Activated T-cell treated with anti-CD3 and anti-CD28 coated beads, Interleukin-2, amount 50 U/mL, for 24 hours (primary cell): ENCODE measurements around the gene NEUROG1.

Experiments used
- DNase-seq: peaks from one replicate; pipeline ENCODE4 v3.0.0-alpha.2; 2020
- H3K27ac Mint-ChIP-seq: 2 replicates; pipeline ENCODE4 v1.8.0; 2020; ENCODE audit warnings: mild to moderate bottlenecking, mixed read lengths
- H3K27me3 Mint-ChIP-seq: 2 replicates; pipeline ENCODE4 v1.8.0; 2020; ENCODE audit warnings: mixed read lengths
- H3K36me3 Mint-ChIP-seq: 2 replicates; pipeline ENCODE4 v1.8.0; 2020; ENCODE audit warnings: low read depth, mixed read lengths
- H3K4me1 Mint-ChIP-seq: 2 replicates; pipeline ENCODE4 v1.8.0; 2020; ENCODE audit warnings: low read depth, mixed read lengths
- H3K4me3 Mint-ChIP-seq: 2 replicates; pipeline ENCODE4 v1.8.0; 2020; ENCODE audit warnings: mild to moderate bottlenecking, moderate library complexity, mixed read lengths
- H3K9me3 Mint-ChIP-seq: 2 replicates; pipeline ENCODE4 v1.8.0; 2020; ENCODE audit warnings: mixed read lengths

NEUROG1 gene

DNA sequence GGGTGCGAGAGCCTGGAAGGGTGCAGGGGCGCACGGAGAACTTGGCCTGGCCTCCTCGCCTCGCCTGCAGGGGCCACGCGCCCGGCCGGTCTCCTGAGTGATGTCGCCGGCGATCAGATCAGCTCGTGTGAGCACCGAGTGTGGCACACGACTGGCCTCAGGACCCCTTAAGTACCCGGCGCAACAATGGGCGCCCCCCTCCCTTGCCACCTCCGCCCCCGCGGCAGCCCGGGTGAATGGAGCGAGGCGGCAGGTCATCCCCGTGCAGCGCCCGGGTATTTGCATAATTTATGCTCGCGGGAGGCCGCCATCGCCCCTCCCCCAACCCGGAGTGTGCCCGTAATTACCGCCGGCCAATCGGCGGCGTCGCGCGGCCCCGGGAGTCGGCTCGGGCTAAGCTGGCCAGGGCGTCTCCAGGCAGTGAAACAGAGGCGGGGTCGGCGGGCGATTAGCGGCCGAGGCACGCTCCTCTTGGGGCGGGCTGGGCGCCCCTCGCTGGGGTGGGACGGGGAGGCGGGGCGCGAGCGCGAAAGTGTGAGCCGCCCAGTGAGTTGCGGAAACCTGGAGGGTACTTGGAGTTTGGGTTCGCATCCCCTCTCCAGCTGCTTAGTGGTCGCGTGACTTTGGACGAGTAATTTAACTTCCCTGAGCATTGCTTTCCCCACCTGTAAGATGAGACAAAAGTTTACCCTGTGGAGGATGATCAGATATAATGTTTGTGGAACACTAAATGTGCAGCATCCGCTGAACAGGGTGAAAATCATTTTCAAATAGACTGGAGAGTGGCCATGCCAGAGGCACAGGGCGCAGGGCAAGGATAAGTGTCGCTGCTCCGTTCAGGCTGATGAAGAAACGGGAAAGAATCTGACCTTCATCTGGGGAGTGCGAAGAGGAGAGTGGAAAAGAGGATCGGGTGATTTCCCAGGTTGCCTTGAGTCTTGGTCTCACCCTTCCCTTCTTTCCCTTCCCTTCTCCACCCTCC lies at the start of gene NEUROG1:
NEUROG1 (minus strand) TSS at position 145 of the 982 bp plus-strand sequence. CDS start 274 bp downstream, outside the sequence.
- Mint-ChIP-seq H3K4me1 (peaks cover 9% of the 10 kb centered on the region), H3K9me3 (no peaks in the 10 kb centered on the region), H3K4me3 (no peak within 1 kb of the TSS), H3K27me3 (peaks cover 94% of the 10 kb centered on the region), H3K36me3 (no peaks in the 10 kb centered on the region), H3K27ac (no peak within 1 kb of the TSS)
- no peak for DNase-seq

DNA sequence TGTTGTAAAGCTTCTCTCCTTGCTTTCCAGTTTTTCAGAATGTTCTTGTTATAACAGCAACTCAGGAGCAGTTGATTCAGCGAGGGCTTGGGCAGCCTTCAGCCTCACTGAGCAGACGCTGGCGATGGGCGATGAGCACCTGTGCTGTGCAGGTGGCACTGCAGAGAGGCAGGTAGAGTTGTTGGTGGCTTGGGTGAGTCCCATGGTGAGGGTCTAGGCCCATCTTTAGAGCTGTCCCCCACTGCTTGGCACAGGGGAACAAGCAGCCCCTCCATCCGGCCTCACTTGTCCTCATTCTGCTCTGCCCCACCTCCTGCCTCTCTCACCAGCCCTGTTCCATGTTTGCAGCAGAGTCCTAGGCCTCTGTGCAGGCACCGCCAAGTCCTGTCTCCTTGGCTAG lies 49.2 kb upstream of the NEUROG1 start:
- Mint-ChIP-seq H3K4me1 (no peaks in the 10 kb centered on the region), H3K27ac (no peak overlapping the region), H3K9me3 (no peaks in the 10 kb centered on the region), H3K27me3 (peaks cover 29% of the 10 kb centered on the region), H3K4me3 (no peak overlapping the region), H3K36me3 (no peaks in the 10 kb centered on the region)
- DNase-seq = no peak

GRCh38 chr5:135584276-135584675 lies 48.5 kb upstream of the NEUROG1 start:
- Mint-ChIP-seq H3K4me3 (no peak overlapping the region), H3K9me3 (no peaks in the 10 kb centered on the region), H3K36me3 (no peaks in the 10 kb centered on the region), H3K4me1 (no peaks in the 10 kb centered on the region), H3K27me3 (peaks cover 35% of the 10 kb centered on the region), H3K27ac (no peak overlapping the region)
- DNase-seq = no peak

DNA sequence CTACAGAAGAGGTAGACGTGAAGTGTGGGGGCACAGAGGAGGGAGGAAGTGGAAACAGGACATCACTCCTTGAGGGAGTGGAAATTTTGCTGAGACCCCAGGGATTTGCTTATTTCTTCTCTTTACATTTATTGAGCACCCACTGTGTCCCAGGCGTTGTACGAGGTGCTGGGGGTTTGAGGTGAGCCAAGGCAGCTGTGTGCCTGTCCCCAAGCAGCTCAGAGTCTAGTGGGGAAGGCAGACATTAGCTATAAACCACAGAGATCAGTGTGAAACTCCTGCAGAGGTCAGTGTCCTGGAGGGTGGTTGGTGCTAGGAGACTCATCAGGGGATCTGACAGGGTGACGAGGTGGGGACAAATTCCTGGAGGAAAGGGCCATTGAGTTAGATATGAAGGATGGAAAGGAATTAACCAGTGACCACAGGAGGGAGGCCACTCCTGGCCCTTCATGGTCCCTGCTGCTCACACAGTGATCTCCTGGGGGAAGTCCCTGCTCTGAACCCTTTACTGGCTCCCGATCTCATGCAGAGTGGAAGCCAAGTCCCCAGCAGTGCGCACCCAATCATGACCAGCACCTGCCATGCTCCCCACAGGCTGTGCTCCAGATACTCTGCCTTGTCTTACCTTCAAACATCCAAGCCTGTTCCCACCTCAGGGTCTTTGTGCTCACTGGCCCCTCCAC lies 46.5 kb upstream of the NEUROG1 start:
- DNase-seq = no peak
- Mint-ChIP-seq H3K27ac (no peak overlapping the region), H3K9me3 (no peaks in the 10 kb centered on the region), H3K4me3 (no peak overlapping the region), H3K36me3 (no peaks in the 10 kb centered on the region), H3K27me3 (peaks cover 54% of the 10 kb centered on the region), H3K4me1 (peaks cover 3% of the 10 kb centered on the region)

GRCh38 chr5:135578685-135579341 lies 43.0 kb upstream of the NEUROG1 start, which contains the start of gene CXCL14:
CXCL14 (minus strand) TSS chr5:135578991; CDS start chr5:135578778, 213 bp downstream.
- Mint-ChIP-seq H3K4me1 (peaks cover 3% of the 10 kb centered on the region), H3K9me3 (no peaks in the 10 kb centered on the region), H3K27me3 (peaks cover 66% of the 10 kb centered on the region), H3K4me3 (no peak within 1 kb of the TSS), H3K36me3 (no peaks in the 10 kb centered on the region), H3K27ac (no peak within 1 kb of the TSS)
- peak; percentile 32 for DNase-seq

GRCh38 chr5:135578305-135578684 lies 42.5 kb upstream of the NEUROG1 start:
- Mint-ChIP-seq H3K36me3 (no peaks in the 10 kb centered on the region), H3K27me3 (peaks cover 62% of the 10 kb centered on the region), H3K27ac (no peak overlapping the region), H3K4me3 (no peak overlapping the region), H3K9me3 (no peaks in the 10 kb centered on the region), H3K4me1 (peaks cover 3% of the 10 kb centered on the region)
- DNase-seq = no peak

DNA sequence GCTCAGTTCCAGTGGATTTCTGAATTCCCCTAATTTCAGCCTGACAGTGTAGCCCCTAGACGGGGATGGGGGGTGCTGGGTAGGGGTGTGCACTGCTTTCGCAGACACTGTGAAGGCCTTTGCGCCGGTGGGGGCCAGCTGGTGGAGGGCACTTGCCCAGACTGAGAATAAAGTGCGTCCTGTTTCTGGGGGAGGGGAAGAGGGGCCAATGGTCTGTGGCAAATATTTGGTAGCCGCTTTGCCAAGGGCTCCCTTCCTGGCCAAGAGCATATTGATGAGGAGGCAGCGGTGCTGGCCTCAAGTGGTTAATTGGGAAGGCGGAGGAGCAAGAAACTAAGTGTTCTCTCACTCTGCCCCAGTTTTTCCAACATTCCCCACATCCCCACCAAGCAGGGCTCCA lies 41.7 kb upstream of the NEUROG1 start:
- Mint-ChIP-seq H3K36me3 (no peaks in the 10 kb centered on the region), H3K27ac (no peak overlapping the region), H3K27me3 (peaks cover 63% of the 10 kb centered on the region), H3K4me1 (peaks cover 3% of the 10 kb centered on the region), H3K9me3 (no peaks in the 10 kb centered on the region), H3K4me3 (no peak overlapping the region)
- no peak for DNase-seq

GRCh38 chr5:135576075-135576599 lies 40.4 kb upstream of the NEUROG1 start:
- peaks cover 3% of the 10 kb centered on the region for H3K4me1 Mint-ChIP-seq
- DNase-seq = no peak
- H3K36me3 Mint-ChIP-seq = no peaks in the 10 kb centered on the region
- no peaks in the 10 kb centered on the region for H3K9me3 Mint-ChIP-seq
- H3K27ac Mint-ChIP-seq = no peak overlapping the region
- H3K27me3 Mint-ChIP-seq = peaks cover 57% of the 10 kb centered on the region
- no peak overlapping the region for H3K4me3 Mint-ChIP-seq

- peaks cover 3% of the 10 kb centered on the region for H3K4me1 Mint-ChIP-seq
- H3K9me3 Mint-ChIP-seq = no peaks in the 10 kb centered on the region
- H3K4me3 Mint-ChIP-seq = no peak overlapping the region
- peaks cover 45% of the 10 kb centered on the region for H3K27me3 Mint-ChIP-seq
- no peaks in the 10 kb centered on the region for H3K36me3 Mint-ChIP-seq
- H3K27ac Mint-ChIP-seq = no peak overlapping the region
- no peak for DNase-seq
These were observed 38.7 kb upstream of the NEUROG1 start for GRCh38 chr5:135574493-135574892.

DNA sequence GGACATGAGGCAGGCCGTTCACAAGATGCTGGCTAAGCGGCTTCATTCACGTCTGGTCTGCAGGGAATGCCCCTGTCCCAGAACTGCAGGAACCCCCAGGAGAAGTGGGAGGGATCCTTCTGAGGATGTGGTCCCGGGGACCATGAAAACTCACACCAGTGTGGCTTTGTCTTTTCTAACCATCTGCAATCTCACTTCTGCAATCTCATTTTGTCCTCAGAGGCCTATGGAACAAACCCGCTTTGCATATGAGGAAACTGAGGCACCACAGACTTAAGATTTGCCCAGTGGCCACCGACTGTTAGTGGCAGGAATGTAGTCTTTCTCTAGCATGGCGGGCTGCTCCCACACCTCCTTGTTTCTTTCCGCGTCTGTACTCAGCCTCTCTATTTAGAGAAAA lies 36.1 kb upstream of the NEUROG1 start:
- Mint-ChIP-seq H3K27me3 (peaks cover 20% of the 10 kb centered on the region), H3K4me3 (no peak overlapping the region), H3K9me3 (no peaks in the 10 kb centered on the region), H3K4me1 (no peaks in the 10 kb centered on the region), H3K36me3 (no peaks in the 10 kb centered on the region), H3K27ac (no peak overlapping the region)
- no peak for DNase-seq

- DNase-seq = no peak
- Mint-ChIP-seq H3K27me3 (peaks cover 22% of the 10 kb centered on the region), H3K4me3 (no peak overlapping the region), H3K27ac (no peak overlapping the region), H3K9me3 (no peaks in the 10 kb centered on the region), H3K36me3 (no peaks in the 10 kb centered on the region), H3K4me1 (no peaks in the 10 kb centered on the region)
These were observed 35.4 kb upstream of the NEUROG1 start for GRCh38 chr5:135571066-135571609.

DNA sequence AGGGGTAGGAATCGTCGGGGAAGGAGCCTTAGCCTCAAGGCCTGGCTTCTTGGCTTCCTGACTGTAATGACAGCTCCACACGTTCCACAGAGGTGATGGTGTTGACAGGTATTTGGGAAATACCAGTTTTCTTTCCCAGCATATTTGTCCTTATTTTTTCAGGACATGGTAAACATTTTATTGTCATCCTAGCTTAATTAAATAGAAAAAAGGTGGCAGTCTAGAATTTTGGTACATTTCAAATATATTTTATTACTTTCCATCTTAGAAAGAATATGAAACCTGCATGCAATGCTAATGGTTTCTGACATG lies 34.6 kb upstream of the NEUROG1 start:
- H3K9me3 Mint-ChIP-seq = no peaks in the 10 kb centered on the region
- DNase-seq = no peak
- H3K27me3 Mint-ChIP-seq = peaks cover 26% of the 10 kb centered on the region
- H3K4me3 Mint-ChIP-seq = no peak overlapping the region
- H3K27ac Mint-ChIP-seq = no peak overlapping the region
- no peaks in the 10 kb centered on the region for H3K36me3 Mint-ChIP-seq
- no peaks in the 10 kb centered on the region for H3K4me1 Mint-ChIP-seq

- no peak for DNase-seq
- Mint-ChIP-seq H3K4me3 (no peak overlapping the region), H3K36me3 (no peaks in the 10 kb centered on the region), H3K27ac (no peak overlapping the region), H3K27me3 (peaks cover 30% of the 10 kb centered on the region), H3K9me3 (no peaks in the 10 kb centered on the region), H3K4me1 (no peaks in the 10 kb centered on the region)
These were observed 34.1 kb upstream of the NEUROG1 start for GRCh38 chr5:135569755-135570452.

DNA sequence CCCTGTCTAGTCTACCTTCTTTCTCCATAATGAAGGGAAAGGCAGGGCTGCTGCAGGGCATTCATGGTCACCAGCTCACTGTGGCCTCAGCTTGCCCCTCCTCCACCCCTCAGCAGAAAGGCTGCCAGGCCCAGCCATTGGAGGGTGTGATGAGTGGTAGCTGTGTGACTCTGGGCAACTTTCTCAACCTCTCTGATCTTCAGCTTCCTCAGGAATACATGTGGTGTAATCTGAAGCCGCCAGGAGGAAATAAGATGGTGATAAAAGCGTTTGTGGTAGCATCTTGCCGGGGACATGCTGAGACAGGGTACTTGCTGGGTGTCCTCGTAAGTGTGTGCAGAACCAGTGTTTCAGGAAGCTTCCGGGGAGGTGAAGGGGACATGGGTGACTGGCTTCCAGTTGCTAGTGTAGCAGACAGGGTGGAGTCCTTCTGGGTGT lies 33.2 kb upstream of the NEUROG1 start:
- H3K4me1 Mint-ChIP-seq = no peaks in the 10 kb centered on the region
- DNase-seq = no peak
- H3K27ac Mint-ChIP-seq = no peak overlapping the region
- no peaks in the 10 kb centered on the region for H3K9me3 Mint-ChIP-seq
- no peaks in the 10 kb centered on the region for H3K36me3 Mint-ChIP-seq
- H3K4me3 Mint-ChIP-seq = no peak overlapping the region
- peaks cover 26% of the 10 kb centered on the region for H3K27me3 Mint-ChIP-seq
